ACC112 (cell line): Measurements from ENCODE around the gene SLC16A2.

Experiments
- H2AFZ ChIP-seq: fragments of 200-600 bp; sonication (generic); one replicate; pipeline ENCODE4 v1.6.0; 2017; ENCODE audit warnings: antibody characterized with exemption, low read length; ENCODE audit not compliant: unreplicated experiment
- H3K27ac ChIP-seq: fragments of 200-600 bp; sonication (generic); 2 replicates; pipeline ENCODE4 v1.5.1; 2014; ENCODE audit warnings: low read depth, mild to moderate bottlenecking, antibody characterized with exemption, low read length, moderate library complexity
- H3K27me3 ChIP-seq: fragments of 200-600 bp; sonication (generic); 2 replicates; pipeline ENCODE4 v1.6.1; 2014; ENCODE audit warnings: mild to moderate bottlenecking, antibody characterized with exemption, low read length, moderate library complexity, mixed read lengths; ENCODE audit not compliant: insufficient read depth
- H3K36me3 ChIP-seq: fragments of 200-600 bp; sonication (generic); 2 replicates; pipeline ENCODE4 v1.6.1; 2016; ENCODE audit warnings: mild to moderate bottlenecking, antibody characterized with exemption, low read length, moderate library complexity, mixed read lengths; ENCODE audit not compliant: insufficient read depth
- H3K4me1 ChIP-seq: fragments of 200-600 bp; sonication (generic); one replicate; pipeline ENCODE4 v1.6.1; 2016; ENCODE audit warnings: low read length, mixed read lengths; ENCODE audit not compliant: insufficient read depth, unreplicated experiment, control insufficient read depth
- H3K4me3 ChIP-seq: fragments of 200-600 bp; sonication (generic); 2 replicates; pipeline ENCODE4 v1.5.1; 2014; ENCODE audit warnings: mild to moderate bottlenecking, low read depth, low read length
- H3K79me2 ChIP-seq: fragments of 200-600 bp; sonication (generic); one replicate; pipeline ENCODE4 v1.6.0; 2016; ENCODE audit warnings: low read length; ENCODE audit not compliant: control insufficient read depth, unreplicated experiment, insufficient read depth

SLC16A2 gene

DNA sequence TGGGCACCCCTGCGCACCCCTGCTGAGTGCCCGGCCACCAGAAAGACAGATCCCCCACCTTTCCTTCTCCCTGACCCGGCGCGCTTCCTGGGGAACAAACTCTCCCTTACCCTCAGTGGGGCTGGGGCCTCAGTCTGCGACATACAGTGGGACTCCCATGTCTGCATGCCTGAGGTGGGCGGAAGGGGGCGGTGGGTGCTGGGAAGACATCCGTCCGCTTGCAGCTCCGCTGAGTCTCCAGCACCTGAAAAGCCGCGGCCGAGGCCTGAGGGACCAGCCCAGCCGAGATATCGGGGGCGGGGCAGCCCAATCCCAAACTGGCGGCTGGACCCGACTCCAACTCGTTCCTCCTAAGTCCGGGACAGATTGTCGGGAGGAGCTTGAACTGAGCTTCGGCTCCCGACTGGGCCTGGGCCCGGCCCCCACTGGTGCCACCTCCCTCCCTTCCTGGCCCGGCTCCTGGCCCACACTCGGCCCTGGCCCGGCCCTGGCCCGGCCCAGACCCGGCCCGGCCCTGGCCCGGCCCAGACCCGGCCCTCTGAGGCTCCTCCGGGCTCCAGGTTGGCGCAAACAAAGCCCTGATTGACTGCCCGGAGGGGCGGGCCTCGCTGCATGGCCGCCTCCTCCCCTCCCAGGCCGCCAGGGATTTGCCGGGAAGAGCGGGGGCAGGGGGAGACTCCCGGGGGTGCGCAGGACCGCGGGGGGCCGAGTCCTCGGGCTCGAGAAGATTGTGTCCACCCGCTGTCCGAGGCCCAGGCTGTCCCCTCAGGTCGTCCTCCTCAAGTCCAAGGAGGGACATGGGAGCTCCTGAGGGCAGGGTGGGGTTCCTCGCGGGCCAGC lies 877 bp upstream of the SLC16A2 start:
- H2AFZ ChIP-seq = peak overlapping the region; percentile 85
- H3K27ac ChIP-seq = peak overlapping the region; percentile 40
- peaks cover 3% of the 10 kb centered on the region for H3K4me1 ChIP-seq
- H3K4me3 ChIP-seq = peak overlapping the region; percentile 82
- H3K27me3 ChIP-seq = no peaks in the 10 kb centered on the region
- no peaks in the 10 kb centered on the region for H3K36me3 ChIP-seq
- H3K79me2 ChIP-seq = peaks cover 13% of the 10 kb centered on the region

DNA sequence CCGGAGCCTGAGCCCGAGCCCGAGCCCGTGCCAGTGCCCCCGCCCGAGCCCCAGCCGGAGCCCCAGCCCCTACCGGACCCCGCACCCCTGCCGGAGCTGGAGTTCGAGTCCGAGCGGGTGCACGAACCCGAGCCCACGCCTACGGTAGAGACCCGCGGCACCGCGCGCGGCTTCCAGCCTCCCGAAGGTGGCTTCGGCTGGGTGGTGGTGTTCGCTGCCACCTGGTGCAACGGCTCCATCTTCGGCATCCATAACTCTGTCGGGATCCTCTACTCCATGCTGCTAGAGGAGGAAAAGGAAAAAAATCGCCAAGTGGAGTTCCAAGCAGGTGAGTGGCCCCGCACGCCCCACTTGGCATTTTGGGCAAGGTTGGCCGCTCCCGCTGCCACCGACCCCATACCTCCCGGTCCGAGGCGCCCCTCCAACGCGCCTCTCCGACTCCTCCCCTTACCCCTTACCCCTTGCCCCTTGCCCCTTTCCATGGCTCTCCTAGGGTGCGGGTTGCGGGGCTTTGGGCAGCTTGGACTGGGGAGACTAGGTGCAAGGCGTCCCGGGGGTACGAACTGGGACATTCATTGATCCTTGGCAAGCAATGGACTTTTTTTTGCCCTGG lies 553 bp downstream of the SLC16A2 start:
- Histone ChIP-seq H2AFZ (peak overlapping the region; percentile 60), H3K4me1 (peaks cover 3% of the 10 kb centered on the region), H3K27ac (no peak overlapping the region), H3K4me3 (peak overlapping the region; percentile 82), H3K36me3 (no peaks in the 10 kb centered on the region), H3K27me3 (no peaks in the 10 kb centered on the region), H3K79me2 (peaks cover 13% of the 10 kb centered on the region)

DNA sequence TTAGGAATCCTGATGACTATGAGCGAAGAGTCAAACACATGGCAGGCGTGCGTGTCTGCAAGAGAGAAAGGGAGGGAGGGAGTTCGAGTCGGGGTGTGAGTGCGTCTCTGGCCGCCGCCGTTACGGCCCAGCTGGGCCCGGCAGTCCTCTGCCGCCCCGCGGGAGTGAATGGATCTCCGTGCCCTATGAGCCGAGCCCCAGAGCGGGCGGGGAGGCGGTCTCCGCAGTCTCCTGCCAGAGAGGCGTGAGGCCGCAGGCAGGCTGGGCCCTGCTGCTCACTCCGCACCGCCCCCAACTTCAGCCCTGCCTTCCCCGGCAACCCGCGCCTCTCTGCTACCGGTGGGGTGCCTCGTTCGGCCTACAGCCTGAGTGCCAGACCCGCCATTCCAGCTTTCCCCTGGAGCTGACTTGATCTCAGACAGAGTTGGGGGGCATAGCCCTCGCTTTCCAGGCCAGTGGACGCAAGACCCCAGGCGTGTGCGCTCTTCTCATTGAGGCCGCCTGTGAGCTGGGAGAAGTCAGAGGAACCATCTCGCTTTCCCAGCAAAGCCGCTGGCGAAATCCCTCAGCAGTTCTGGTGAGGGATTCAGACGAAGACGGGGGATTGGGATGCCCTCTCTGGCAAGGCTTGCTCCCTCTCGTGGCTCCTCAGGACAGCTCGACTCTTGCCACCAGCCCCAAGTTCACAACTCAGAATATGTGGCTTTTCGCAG lies 1.4 kb downstream of the SLC16A2 start:
- H3K27me3 ChIP-seq = no peaks in the 10 kb centered on the region
- peak overlapping the region; percentile 82 for H3K4me3 ChIP-seq
- H2AFZ ChIP-seq = peak overlapping the region; percentile 60
- H3K27ac ChIP-seq = peak overlapping the region; percentile 48; the same call in 1 of the 2 replicates
- H3K4me1 ChIP-seq = peaks cover 3% of the 10 kb centered on the region
- no peaks in the 10 kb centered on the region for H3K36me3 ChIP-seq
- peaks cover 13% of the 10 kb centered on the region for H3K79me2 ChIP-seq

DNA sequence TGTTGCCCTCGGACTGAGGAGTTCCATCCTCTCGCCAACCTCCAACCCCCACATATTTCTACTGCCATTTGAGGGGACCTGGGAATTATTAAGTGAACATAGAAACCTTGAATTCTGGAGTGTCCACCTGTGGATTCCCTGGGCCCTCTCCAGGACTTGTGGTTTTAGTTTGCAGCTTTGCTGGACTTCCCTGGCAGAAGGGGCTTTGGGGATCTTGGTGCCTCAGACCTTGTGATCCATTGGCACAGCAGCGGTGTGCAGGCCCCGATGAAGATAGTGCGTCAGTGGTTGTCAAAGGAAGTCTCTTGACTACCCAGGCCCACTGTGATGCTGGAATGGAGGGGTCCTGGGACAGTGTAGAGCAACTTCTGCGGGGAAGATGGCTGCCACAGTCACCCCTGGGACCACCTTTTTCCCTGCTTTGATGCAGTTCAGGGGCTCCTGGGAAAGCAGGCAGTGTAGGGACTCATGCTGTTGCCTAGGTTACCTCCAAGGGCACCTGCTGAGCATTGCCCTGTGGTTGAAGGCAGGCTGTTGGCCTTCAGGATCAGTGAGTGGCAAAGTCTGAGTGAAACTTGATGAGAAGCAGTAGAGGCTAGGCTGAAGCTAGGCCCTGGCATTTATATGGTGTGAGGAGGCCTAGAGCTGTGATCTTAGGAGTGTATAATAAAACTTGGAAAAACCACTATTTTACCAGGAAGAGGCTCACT lies 2.2 kb downstream of the SLC16A2 start:
- Histone ChIP-seq H3K4me1 (peaks cover 3% of the 10 kb centered on the region), H3K27me3 (no peaks in the 10 kb centered on the region), H3K36me3 (no peaks in the 10 kb centered on the region), H3K4me3 (peak overlapping the region; percentile 82), H3K79me2 (peaks cover 13% of the 10 kb centered on the region), H3K27ac (0 out of 2 replicates have a peak overlapping the region, but pooled peaks have one; percentile 48), H2AFZ (no peak overlapping the region)

DNA sequence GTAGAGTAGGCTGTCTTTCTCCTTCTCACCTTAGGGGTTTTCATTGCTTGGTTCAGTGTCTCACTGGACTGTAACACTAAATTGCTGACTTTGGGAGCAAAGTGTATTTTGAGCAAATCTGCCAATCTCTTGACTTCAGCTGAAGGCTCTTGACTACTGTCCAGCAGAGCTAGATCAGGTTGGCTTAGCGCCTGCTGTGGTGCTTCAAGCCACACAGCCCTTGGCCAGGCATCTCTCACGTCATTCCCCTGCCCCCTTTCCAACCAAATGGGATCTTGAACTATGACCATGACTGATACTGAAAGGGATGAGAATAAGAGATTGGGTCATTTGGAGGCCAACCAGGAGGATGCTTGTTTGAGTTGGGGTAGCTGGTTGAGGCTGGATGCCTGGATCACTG lies 4.8 kb downstream of the SLC16A2 start:
- Histone ChIP-seq H3K27ac (no peak overlapping the region), H3K4me1 (peaks cover 3% of the 10 kb centered on the region), H3K27me3 (no peaks in the 10 kb centered on the region), H3K79me2 (peaks cover 13% of the 10 kb centered on the region), H3K36me3 (no peaks in the 10 kb centered on the region), H3K4me3 (no peak overlapping the region), H2AFZ (no peak overlapping the region)

DNA sequence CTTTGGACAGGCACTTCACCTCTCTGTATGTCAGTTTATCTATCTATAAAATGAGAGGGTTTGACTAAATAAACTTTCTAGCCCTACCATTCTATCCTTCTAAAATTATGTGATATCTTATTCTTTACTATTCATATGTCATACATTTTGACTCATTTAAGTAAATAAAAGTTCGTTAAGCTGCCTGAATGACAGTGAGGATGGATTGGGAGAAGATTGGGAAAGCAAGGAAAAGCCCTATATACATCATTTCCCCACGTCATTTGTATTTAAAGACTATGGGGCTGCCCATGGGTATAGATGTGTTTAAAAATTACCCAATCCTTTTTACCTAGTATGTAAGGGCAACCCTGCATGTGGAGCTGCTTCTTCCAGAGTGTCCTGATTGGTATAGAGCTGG lies 5.3 kb downstream of the SLC16A2 start:
- no peak overlapping the region for H3K4me3 ChIP-seq
- H3K27ac ChIP-seq = no peak overlapping the region
- H2AFZ ChIP-seq = no peak overlapping the region

DNA sequence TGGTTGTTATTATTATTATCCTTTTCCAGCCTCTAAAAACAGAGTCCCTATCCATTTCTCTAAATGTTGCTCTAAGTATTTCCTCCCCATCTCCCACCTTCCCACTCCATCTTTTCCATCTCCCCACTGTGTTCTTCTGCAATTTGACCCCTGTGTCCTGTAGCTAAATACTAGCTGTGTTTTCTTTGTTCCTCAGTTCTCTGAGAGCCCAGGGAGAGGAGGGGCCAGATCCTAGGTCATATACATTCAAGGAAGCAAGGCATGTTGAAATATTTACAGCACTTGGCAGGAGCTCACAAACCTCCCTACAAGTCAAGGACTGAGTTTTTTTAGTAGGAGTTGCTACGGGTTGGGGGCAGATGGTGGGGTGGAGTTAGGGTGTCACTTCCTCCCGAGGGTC lies 10.5 kb downstream of the SLC16A2 start:
- Histone ChIP-seq H3K27ac (no peak overlapping the region), H3K4me1 (no peaks in the 10 kb centered on the region), H3K79me2 (no peaks in the 10 kb centered on the region)

More for the DNA sequence above, 5.3 kb downstream of the SLC16A2 start:
- Histone ChIP-seq H3K79me2 (peaks cover 13% of the 10 kb centered on the region), H3K27me3 (no peaks in the 10 kb centered on the region), H3K4me1 (peaks cover 3% of the 10 kb centered on the region), H3K36me3 (no peaks in the 10 kb centered on the region)

DNA sequence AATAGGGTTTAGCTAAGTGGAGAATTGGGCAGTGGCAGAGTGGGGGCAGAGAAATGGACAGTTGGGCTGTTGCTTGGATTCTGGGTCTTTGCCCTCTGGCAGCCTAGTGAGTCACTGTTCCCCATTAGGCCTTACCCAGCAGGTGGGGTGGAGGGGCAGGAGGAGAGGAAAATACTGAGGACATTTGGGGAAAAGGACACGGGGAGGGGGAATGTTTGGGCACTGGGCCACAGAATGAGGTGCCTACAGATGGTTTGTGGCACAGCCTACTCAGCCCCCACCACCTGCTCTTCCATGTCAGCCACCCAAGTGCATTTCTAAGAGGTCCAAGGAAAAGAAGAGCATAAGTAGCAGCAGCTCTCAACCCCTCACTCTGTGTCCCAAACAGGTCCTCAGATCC lies 13.0 kb downstream of the SLC16A2 start:
- H3K79me2 ChIP-seq = no peaks in the 10 kb centered on the region
- H2AFZ ChIP-seq = no peak overlapping the region

More for the DNA sequence above, 10.5 kb downstream of the SLC16A2 start:
- H2AFZ ChIP-seq = no peak overlapping the region
- H3K36me3 ChIP-seq = no peaks in the 10 kb centered on the region
- no peaks in the 10 kb centered on the region for H3K27me3 ChIP-seq
- no peak overlapping the region for H3K4me3 ChIP-seq

DNA sequence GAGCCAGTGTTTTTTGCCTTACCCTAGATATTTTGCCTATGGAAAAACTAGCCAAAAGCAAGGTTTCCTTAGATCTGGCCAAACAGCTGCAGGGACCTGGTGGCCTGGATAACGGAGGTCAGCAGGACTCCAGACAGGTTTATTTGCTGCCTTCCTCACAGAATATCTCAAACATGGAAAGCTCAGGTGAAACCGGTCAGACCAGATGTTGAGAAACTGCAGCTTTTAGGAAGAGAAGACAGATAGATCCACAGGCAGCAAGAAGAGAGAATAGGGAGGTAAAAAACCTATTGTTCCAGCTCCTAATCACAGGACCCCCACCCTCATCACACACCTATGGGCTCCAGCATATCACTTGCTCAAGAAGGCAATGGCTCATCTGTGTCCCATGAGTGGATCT lies 16.2 kb downstream of the SLC16A2 start:
- Histone ChIP-seq H3K4me3 (no peak overlapping the region), H3K36me3 (no peaks in the 10 kb centered on the region), H3K4me1 (no peaks in the 10 kb centered on the region), H3K27me3 (no peaks in the 10 kb centered on the region), H3K27ac (no peak overlapping the region), H2AFZ (no peak overlapping the region), H3K79me2 (no peaks in the 10 kb centered on the region)

More for the DNA sequence above, 13.0 kb downstream of the SLC16A2 start:
- Histone ChIP-seq H3K27ac (no peak overlapping the region), H3K27me3 (no peaks in the 10 kb centered on the region), H3K4me1 (no peaks in the 10 kb centered on the region), H3K36me3 (no peaks in the 10 kb centered on the region), H3K4me3 (no peak overlapping the region)

DNA sequence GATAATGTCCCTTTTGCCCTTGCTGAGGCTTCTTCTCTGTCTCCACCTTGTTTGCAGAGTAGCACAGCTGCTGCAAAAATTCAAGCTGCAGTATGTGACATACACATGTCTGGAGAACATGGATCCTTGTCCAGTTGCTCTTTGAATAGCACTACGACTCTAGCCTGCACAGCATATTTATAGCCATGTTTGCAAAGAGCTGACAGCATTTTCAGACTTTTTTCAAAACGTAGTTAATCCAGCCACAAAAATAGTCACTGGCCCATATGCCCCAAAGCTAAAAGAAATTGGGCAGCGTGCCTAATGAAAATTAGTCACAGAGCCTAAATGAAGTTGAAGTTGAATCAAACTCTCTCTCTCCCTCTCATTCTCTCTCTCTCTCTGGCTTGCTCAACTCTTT lies 17.5 kb downstream of the SLC16A2 start:
- H3K79me2 ChIP-seq = no peaks in the 10 kb centered on the region
- no peaks in the 10 kb centered on the region for H3K36me3 ChIP-seq
- peaks cover 5% of the 10 kb centered on the region for H3K4me1 ChIP-seq
- H2AFZ ChIP-seq = no peak overlapping the region
- no peaks in the 10 kb centered on the region for H3K27me3 ChIP-seq
- H3K4me3 ChIP-seq = no peak overlapping the region
- H3K27ac ChIP-seq = no peak overlapping the region
